HG02981 (cell line): Measurements from ENCODE around the gene ZNF768.

Experiments
- ATAC-seq: cut with Tn5 transposase; IDR thresholded peaks from one replicate; pipeline ENCODE4 v1.9.1; 2021; ENCODE audit warnings: mild to moderate bottlenecking, moderate library complexity; ENCODE audit not compliant: unreplicated experiment

ZNF768 gene

GRCh38 chr16:30474684-30475083 is 51.7 kb downstream of the ZNF768 start:
- ATAC-seq: no peak

DNA sequence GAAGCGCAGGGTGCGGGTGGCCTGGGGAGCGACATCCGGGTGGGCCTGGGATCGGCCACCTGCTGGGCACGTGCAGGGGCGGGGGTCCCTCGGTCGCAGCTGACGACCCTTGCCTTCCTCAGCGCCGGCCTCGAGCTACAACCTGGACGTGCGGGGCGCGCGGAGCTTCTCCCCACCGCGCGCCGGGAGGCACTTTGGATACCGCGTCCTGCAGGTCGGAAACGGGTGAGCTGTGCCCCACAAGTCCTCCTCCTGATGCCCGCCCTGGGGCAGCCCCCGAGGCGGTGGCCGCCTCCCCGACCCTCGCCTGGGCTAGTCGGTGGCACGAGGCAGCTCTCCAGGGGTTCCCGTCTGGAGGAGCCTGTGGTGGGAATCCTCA is 52.3 kb downstream of the ZNF768 start:
- no peak for ATAC-seq
